AG04450 (cell line): ENCODE measurements around the gene C1orf174. TPM values are rescaled to one million over a fixed set of nuclear protein-coding genes. Genes with fewer than 3 reads are reported as not detected.

ENCODE experiments used
- CTCF ChIA-PET: fragments of 300-600, 350-600 bp; formaldehyde crosslinking; extraction: SDS; loops from one replicate; lab custom pipeline; 2022; ENCODE audit warnings: antibody characterized with exemption, inconsistent platforms; lab: Charles Lee
- POLR2A ChIA-PET: fragments of 350-600 bp; formaldehyde crosslinking; extraction: SDS; loops from one replicate; lab custom pipeline; 2021; ENCODE audit warnings: antibody characterized with exemption, inconsistent platforms; lab: Yijun Ruan, JAX
- DNase-seq: peaks from one replicate; pipeline ENCODE4 v3.0.0-alpha.2; 2011; ENCODE audit warnings: low read depth, low spot score
- H3K27ac ChIP-seq: one replicate; pipeline ENCODE4 v1.5.1; 2012; ENCODE audit warnings: low read depth, low read length, control low read depth
- H3K27me3 ChIP-seq: one replicate; pipeline ENCODE4 v1.6.0; 2012; ENCODE audit warnings: low read length; ENCODE audit not compliant: control insufficient read depth, insufficient read depth
- H3K4me3 ChIP-seq: 2 replicates; pipeline ENCODE4 v1.5.1; 2011; ENCODE audit warnings: mild to moderate bottlenecking, low read depth, low read length, control low read depth
- H3K9me3 ChIP-seq: 2 replicates; pipeline ENCODE4 v1.5.1; 2012; ENCODE audit warnings: low read length; ENCODE audit not compliant: control insufficient read depth, insufficient read depth
- polyA plus RNA-seq: library from polyadenylated mRNA; depleted of rRNA; stranded (reverse); fragments of >200 nt; gene quantifications from 2 replicates; pipeline ENCODE4 v1.2.3, GENCODE V29; 2011
- TF ChIP-seq, protein P1 (sequence below): IDR thresholded peaks from 2 replicates; pipeline ENCODE4 v1.5.1; 2011; ENCODE audit warnings: low read depth, low read length, control low read depth, inconsistent platforms

C1orf174 gene
- polyA plus RNA-seq, 1 experiment, result 20.7 TPM

DNA sequence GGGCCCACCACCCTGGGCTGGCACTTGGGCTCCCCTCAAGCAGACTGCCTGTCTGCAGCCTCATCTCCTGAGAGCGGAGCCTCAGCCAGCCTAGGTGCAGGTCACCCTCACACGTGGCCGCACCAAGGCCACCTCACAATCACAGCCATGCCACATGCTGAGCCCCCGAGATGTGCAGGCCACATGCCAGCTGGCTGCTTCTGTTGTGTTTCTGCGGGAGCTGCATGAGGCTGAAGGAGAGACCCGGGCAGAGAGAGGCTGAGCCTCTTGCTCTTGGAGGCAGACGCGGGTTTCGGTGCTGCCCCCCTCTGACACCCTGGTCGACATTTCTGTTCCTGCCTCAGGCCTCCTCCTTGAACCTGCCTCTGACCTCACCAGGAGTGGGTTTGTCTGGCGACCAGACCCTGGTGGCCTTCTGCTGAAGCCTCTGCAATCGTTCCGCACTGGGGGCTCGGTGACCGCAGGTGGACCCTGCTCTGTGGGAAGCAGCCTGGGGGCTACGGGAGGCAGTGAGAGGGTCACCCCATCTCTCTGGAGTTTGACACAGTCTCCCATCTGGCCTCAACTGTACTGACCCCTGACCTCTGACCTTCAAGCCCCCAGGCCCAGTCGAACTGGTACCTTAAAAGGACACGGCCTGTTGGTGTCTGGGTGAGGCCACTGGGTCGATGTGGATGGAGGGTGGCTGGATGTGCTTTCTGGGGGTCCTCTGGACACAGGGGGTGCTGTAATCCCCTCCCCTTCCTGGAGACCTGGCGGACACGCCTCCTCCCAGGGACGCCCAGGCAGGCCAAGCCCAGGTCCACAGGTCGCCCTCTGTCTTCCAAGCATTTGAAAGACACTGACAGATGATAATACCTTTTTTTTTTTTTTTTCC lies 13.0 kb upstream of the C1orf174 start:
- no peak overlapping the region for H3K27ac ChIP-seq
- ChIA-PET POLR2A (no interaction called here), CTCF (interaction anchor here (0.7 kb wide), 1 partner anchor 1483 kb away, joined by 5 read pairs; no protein-coding TSS in a partner anchor)
- H3K9me3 ChIP-seq, result peaks cover 5% of the 10 kb centered on the region; the same call in 1 of the 2 replicates
- DNase-seq, result no peak
- no peak overlapping the region for H3K4me3 ChIP-seq
- TF ChIP-seq, protein P1, sequence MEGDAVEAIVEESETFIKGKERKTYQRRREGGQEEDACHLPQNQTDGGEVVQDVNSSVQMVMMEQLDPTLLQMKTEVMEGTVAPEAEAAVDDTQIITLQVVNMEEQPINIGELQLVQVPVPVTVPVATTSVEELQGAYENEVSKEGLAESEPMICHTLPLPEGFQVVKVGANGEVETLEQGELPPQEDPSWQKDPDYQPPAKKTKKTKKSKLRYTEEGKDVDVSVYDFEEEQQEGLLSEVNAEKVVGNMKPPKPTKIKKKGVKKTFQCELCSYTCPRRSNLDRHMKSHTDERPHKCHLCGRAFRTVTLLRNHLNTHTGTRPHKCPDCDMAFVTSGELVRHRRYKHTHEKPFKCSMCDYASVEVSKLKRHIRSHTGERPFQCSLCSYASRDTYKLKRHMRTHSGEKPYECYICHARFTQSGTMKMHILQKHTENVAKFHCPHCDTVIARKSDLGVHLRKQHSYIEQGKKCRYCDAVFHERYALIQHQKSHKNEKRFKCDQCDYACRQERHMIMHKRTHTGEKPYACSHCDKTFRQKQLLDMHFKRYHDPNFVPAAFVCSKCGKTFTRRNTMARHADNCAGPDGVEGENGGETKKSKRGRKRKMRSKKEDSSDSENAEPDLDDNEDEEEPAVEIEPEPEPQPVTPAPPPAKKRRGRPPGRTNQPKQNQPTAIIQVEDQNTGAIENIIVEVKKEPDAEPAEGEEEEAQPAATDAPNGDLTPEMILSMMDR, result no peak
- H3K27me3 ChIP-seq, result peaks cover 17% of the 10 kb centered on the region

DNA sequence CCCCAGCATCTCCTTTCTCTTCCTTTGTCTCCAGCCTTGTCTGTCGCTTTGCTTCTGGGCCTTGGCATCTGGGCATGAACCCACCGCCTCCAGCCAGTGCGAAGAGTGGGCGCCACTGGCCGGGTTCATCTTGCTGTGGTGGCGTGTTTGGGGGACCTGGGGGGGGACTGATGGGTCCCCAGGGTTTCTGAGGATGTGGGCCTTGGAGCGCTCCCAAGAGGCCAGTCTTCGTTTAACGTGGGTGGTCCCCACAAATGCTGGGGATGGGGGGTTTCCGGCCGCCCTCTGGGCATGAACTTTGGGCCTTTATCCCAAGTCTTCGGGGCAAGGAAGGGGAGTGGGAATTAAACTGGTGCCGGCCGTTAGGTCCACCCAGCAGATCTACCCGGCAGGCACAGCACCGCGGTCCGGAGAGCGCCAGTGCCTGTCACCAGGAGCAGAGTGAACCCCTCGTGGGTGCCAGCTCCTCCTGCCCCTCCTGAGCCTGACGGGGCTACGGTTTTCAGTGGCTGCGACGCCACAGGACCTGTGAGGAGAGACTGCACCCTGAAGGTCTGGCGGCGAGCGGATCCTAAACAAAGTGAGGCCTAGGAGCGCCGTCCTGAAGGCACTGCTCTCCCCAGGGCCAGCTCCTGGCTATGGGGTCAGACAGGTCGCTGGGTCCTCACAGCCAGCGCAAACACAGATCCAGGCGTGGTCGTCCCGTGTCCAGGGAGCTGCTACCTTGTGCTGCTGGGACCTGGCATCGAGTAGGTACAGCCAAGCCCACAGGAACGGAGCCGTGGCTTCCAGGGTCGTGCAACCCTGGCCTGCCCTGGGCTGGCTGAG lies 12.1 kb upstream of the C1orf174 start:
- peaks cover 5% of the 10 kb centered on the region; the same call in 1 of the 2 replicates for H3K9me3 ChIP-seq
- TF ChIP-seq, protein P1, result no peak
- no peak for DNase-seq

DNA sequence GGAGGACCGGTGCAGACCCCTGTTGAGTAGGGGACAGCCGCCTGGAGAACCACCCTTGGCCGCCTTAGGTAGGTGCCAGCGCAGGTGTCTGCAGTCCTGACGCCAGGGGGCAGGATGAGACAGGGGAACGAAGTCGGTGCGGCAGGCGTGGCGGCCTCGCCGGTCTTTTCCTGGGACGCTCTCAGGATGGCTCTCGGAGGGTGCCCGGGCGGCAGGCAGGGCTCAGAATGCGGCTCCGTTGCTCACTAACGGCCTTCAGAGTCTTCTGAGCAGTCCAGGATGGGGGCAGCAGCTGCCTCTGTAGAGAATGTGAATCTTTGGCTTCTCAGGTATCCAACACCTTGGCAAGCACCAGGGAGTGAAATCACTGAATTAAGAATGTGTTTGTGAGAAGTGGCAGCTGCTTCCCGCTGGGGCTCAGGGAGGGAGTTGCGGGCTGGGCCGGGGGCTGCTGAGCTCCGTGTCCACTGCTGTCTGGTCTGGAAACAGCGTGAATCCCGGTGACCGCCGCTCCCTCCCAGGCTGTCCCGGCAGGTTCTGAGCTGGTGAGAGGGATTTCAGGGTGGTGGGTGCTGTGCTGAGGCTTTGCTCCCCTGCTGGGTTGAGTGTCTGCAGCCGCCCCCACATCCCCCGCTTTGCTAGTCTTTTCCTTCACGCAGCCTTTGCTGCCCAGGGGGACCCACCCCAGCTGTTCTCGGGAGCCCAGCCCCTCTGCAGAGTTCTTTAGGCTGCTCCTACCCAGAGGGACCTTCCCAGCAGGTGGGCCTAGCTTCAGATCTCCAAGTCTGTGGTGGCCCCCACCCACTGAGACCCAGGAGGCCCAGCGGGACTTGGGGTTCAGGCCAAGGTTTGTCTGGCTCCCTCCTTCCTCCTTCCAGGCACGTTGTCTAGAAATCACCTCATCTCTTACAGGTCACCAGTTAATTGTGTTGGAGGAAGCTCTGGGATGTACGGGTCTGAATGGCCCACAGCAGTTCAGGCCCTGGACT lies 11.1 kb upstream of the C1orf174 start:
- Histone ChIP-seq H3K27me3 (peaks cover 18% of the 10 kb centered on the region), H3K27ac (no peak overlapping the region), H3K9me3 (peaks cover 5% of the 10 kb centered on the region; the same call in 1 of the 2 replicates), H3K4me3 (no peak overlapping the region)
- ChIA-PET POLR2A (no interaction called here), CTCF (no interaction called here)
- TF ChIP-seq, protein P1, result peak; percentile 63
- DNase-seq, result no peak

More for the DNA sequence above, 12.1 kb upstream of the C1orf174 start:
- Histone ChIP-seq H3K4me3 (no peak overlapping the region), H3K27me3 (peaks cover 17% of the 10 kb centered on the region), H3K27ac (no peak overlapping the region)
- POLR2A ChIA-PET, result no interaction called here
- CTCF ChIA-PET, result no interaction called here

DNA sequence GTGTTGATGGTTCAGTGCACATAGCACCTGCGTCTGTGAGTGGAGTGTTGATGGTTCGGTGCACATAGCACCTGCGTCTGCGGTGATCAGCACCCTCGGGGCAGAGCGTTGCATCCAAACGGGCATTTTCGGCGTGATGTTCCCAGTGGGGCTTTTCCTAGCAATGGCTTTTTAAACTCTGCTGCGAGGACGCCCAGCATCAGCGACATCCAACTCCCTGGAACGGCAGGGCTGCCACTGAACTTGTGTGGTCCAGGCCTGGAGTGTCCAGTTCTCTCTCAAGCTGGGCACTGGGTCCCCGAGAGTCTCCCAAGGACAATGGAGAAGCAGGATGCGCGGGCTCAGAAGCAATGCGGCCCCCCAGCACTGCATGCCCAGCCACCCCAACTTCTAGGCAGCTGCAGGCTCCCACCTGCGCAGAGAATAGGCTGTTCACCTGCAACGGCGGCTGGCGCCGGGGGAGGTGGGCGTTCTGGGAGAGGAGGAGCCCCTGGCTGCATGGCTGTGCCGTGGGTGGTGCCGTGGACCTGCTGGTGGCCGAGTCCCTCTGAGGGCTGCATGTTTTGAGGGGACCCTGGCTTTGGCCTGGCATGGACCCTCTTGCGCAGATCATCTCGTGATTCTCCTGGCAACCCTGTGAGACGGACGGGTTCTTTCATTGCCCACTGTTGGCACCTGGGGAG lies 10.1 kb upstream of the C1orf174 start:
- CTCF ChIA-PET, result no interaction called here
- no peak overlapping the region for H3K27ac ChIP-seq
- peaks cover 20% of the 10 kb centered on the region for H3K27me3 ChIP-seq
- TF ChIP-seq, protein P1, result no peak
- H3K4me3 ChIP-seq, result no peak overlapping the region
- POLR2A ChIA-PET, result no interaction called here
- H3K9me3 ChIP-seq, result peaks cover 5% of the 10 kb centered on the region; the same call in 1 of the 2 replicates
- no peak for DNase-seq
